GM12878 (cell line): ENCODE measurements around the gene PDZD7. TPM values are rescaled to one million over a fixed set of nuclear protein-coding genes. Genes with fewer than 3 reads are reported as not detected.

Experiments used
- ATAC-seq: fragments of 200-7000 bp; cut with Tn5 transposase; 3 replicates; pipeline ENCODE4 v1.9.1; 2020; ENCODE audit warnings: mild to moderate bottlenecking, moderate library complexity
- BruUV-seq: library from RNA; stranded (reverse); fragments of 400-500 nt; replicated peaks from 2 replicates; lab custom pipeline; 2021; lab: Mats Ljungman, UMichigan
- CTCF ChIA-PET: fragments of 300-600 bp; sonication (Branson Sonifier 250); formaldehyde crosslinking; extraction: SDS; loops from one replicate; lab custom pipeline; 2021; ENCODE audit warnings: inconsistent platforms; lab: Yijun Ruan, JAX
- POLR2A ChIA-PET: fragments of 350-600 bp; formaldehyde crosslinking; extraction: SDS; loops from one replicate; lab custom pipeline; 2021; ENCODE audit warnings: inconsistent platforms; lab: Charles Lee
- RAD21 ChIA-PET: fragments of 300-600 bp; sonication (Branson Sonifier 250); formaldehyde crosslinking; loops from one replicate; lab custom pipeline; 2023; ENCODE audit warnings: antibody characterized with exemption; ENCODE audit not compliant: unreplicated experiment; lab: Charles Lee
- SMC1A ChIA-PET: fragments of 300-600 bp; sonication (Branson Sonifier 250); formaldehyde crosslinking; loops from one replicate; lab custom pipeline; 2023; ENCODE audit not compliant: unreplicated experiment, uncharacterized antibody; lab: Charles Lee
- DNase-seq: peaks from one replicate; pipeline ENCODE4 v3.0.0-alpha.2; 2011; ENCODE audit warnings: low read depth, low spot score
- FAIRE-seq: peaks from 3 replicates; lab custom pipeline; 2011; peaks lifted over from hg19 to GRCh38; lab: Jason Lieb, UNC
- H2AFZ ChIP-seq: 2 replicates; pipeline ENCODE4 v1.6.0; 2011; ENCODE audit warnings: low read depth, low read length, control low read depth; ENCODE audit not compliant: control insufficient read depth
- H3K27ac ChIP-seq: 2 replicates; pipeline ENCODE4 v1.5.1; 2011; ENCODE audit warnings: control low read depth; ENCODE audit not compliant: control insufficient read depth, insufficient read depth
- H3K27me3 ChIP-seq, 2 experiments: replicated peaks in 1 of 2; 2 replicates each; pipeline versions ENCODE4 v1.6.0 to v1.6.1; 2011; ENCODE audit warnings: low read length in 1 of 2; ENCODE audit not compliant: control insufficient read depth in 2 of 2, insufficient read depth in 2 of 2
- H3K36me3 ChIP-seq, 2 experiments: 2 replicates each; pipeline ENCODE4 v1.5.1; 2011; ENCODE audit warnings: low read length in 1 of 2; ENCODE audit not compliant: control insufficient read depth in 2 of 2, insufficient read depth in 2 of 2
- H3K4me1 ChIP-seq: 2 replicates; pipeline ENCODE4 v1.6.1; 2011; ENCODE audit warnings: mild to moderate bottlenecking, low read length, moderate library complexity, mixed read lengths; ENCODE audit not compliant: control insufficient read depth, insufficient read depth
- H3K4me2 ChIP-seq: 2 replicates; pipeline ENCODE4 v1.6.0; 2011; ENCODE audit warnings: control low read depth; ENCODE audit not compliant: control insufficient read depth, insufficient read depth
- H3K4me3 ChIP-seq: fragments of 200-600 bp; sonication (generic); 2 replicates; pipeline ENCODE4 v1.5.1; 2016
- H3K79me2 ChIP-seq: 2 replicates; pipeline ENCODE4 v1.6.0; 2011; ENCODE audit warnings: low read length; ENCODE audit not compliant: control insufficient read depth, insufficient read depth
- H3K9ac ChIP-seq: 2 replicates; pipeline ENCODE4 v1.8.0; 2011; ENCODE audit warnings: low read length, control low read depth, mixed read lengths; ENCODE audit not compliant: control insufficient read depth, insufficient read depth
- H3K9me3 ChIP-seq: replicated peaks from 3 replicates; pipeline ENCODE4 v1.5.1; 2011; ENCODE audit warnings: mild to moderate bottlenecking, low read length; ENCODE audit not compliant: control insufficient read depth, insufficient read depth
- H4K20me1 ChIP-seq: 2 replicates; pipeline ENCODE4 v1.6.0; 2011; ENCODE audit not compliant: control insufficient read depth, insufficient read depth
- BCL11A ChIP-seq: IDR thresholded peaks from 2 replicates; pipeline ENCODE4 v1.6.1; 2011; ENCODE audit warnings: low read depth, low read length
- CHD1 ChIP-seq: IDR thresholded peaks from 2 replicates; pipeline ENCODE4 v1.6.1; 2012; ENCODE audit warnings: low read depth, low read length, improper control_type of control experiment
- DPF2 ChIP-seq: fragments of 450-650 bp; IDR thresholded peaks from 2 replicates; pipeline ENCODE4 v1.6.1; 2017; ENCODE audit warnings: mild to moderate bottlenecking
- KLF5 ChIP-seq: fragments of 450-650 bp; IDR thresholded peaks from 2 replicates; pipeline ENCODE4 v1.6.1; 2014; ENCODE audit warnings: mild to moderate bottlenecking; ENCODE audit not compliant: partially characterized antibody
- NFXL1 ChIP-seq: fragments of 450-650 bp; IDR thresholded peaks from 2 replicates; pipeline ENCODE4 v1.6.1; 2017; ENCODE audit warnings: antibody characterized with exemption, mild to moderate bottlenecking, borderline replicate concordance
- NR2F1 ChIP-seq: fragments of 450-650 bp; conservative IDR thresholded peaks from 2 replicates; pipeline ENCODE4 v1.6.1; 2017; ENCODE audit warnings: mild to moderate bottlenecking
- RAD51 ChIP-seq: fragments of 450-650 bp; IDR thresholded peaks from 2 replicates; pipeline ENCODE4 v1.6.1; 2016; ENCODE audit warnings: moderate library complexity, mild to moderate bottlenecking, inconsistent platforms
- RELB ChIP-seq: fragments of 450-650 bp; IDR thresholded peaks from 2 replicates; pipeline ENCODE4 v1.6.1; 2017; ENCODE audit warnings: low read depth, mild to moderate bottlenecking, moderate library complexity
- RUNX3 ChIP-seq: IDR thresholded peaks from 2 replicates; pipeline ENCODE4 v1.6.1; 2012; ENCODE audit warnings: low read length, inconsistent platforms
- SKIL ChIP-seq: fragments of 450-650 bp; IDR thresholded peaks from 2 replicates; pipeline ENCODE4 v1.6.1; 2017; ENCODE audit warnings: mild to moderate bottlenecking, low read depth, inconsistent platforms; ENCODE audit not compliant: poor library complexity, severe bottlenecking
- SREBF2 ChIP-seq: IDR thresholded peaks from 2 replicates; pipeline ENCODE4 v1.6.1; 2012; ENCODE audit warnings: mild to moderate bottlenecking, low read length
- ZNF207 ChIP-seq: fragments of 450-650 bp; IDR thresholded peaks from 2 replicates; pipeline ENCODE4 v1.6.1; 2014; ENCODE audit warnings: antibody characterized with exemption, mild to moderate bottlenecking, borderline replicate concordance
- WGBS: methylation state at CpG from one replicate; pipeline ENCODE4 v1.1.6; 2016; ENCODE audit warnings: low lambda C conversion rate; ENCODE audit not compliant: insufficient replicate concordance, insufficient coverage; ENCODE audit errors: missing lambda C conversion rate; 5-methylcytosine and 5-hydroxymethylcytosine counted together
- in situ Hi-C: fragments of 300-500 bp; cut with MboI; formaldehyde crosslinking; loops from 9 replicates; pipeline ENCODE4 v1.14.3; 2018; ENCODE audit warnings: mixed read lengths
- intact Hi-C: fragments of 100-400 bp; cut with micrococcal nuclease; formaldehyde crosslinking; loops from one replicate; pipeline ENCODE4 v1.14.2; 2022; ENCODE audit not compliant: unreplicated experiment
- polyA plus RNA-seq, 11 experiments: library from polyadenylated mRNA; depleted of rRNA in 4 of 11; unstranded in 6 of 11; stranded (reverse) in 5 of 11; fragments of >200 nt; fragmentation: Nextera tagmentation in 4 of 11; fragmentation: Illumina TruSeq in 1 of 11; extraction: Ambion mirVana in 4 of 11; extraction: Trizol in 1 of 11; gene quantifications; 1 replicate in 1 of 11; 2 replicates in 10 of 11; pipeline versions ENCODE4 v1.2.1 to v1.2.3, GENCODE V29; 2011 to 2016; ENCODE audit warnings: inconsistent platforms in 2 of 11, missing spikeins in 2 of 11, low read depth in 1 of 11
- total RNA-seq, 4 experiments: library from RNA; depleted of rRNA in 3 of 4; stranded (reverse); fragments of >200 nt in 3 of 4; fragmentation: Illumina TruSeq in 1 of 4; extraction: Trizol in 1 of 4; gene quantifications; 2 replicates each; pipeline versions ENCODE4 v1.2.1 to v1.2.3, GENCODE V29; 2013 to 2021

The PDZD7 gene
- total and polyA plus RNA-seq, 10 of the 15 experiments (the other 5 are each of a cell fraction or from before 2014, with no cell fraction given): 0.01 to 0.20 (median 0.03) TPM; not detected in 7

DNA sequence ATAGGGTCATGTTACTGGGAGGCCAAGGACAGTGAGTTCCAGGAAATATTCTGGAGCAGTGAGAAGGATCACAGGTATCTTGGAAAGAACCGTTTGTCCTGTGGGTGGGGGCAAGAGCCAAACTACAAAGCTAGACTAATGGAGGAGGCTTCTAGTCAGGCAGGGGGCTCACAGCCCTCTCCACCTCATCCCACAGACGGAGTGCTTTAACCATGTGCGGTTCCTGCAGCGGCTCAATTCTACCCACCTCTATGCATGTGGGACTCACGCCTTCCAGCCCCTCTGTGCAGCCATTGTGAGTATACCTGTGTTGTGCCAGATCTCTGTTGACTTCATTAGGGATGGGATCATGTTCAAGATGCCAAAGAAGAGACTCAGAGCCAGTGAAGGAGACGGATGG is 53.5 kb downstream of the PDZD7 start:
- no peaks in the 10 kb centered on the region for H3K79me2 ChIP-seq
- no peak overlapping the region for H3K4me2 ChIP-seq
- no peak overlapping the region for H2AFZ ChIP-seq
- H3K9ac ChIP-seq: no peak overlapping the region
- H3K36me3 ChIP-seq: peaks cover 0 to 3% of the 10 kb centered on the region in 2 experiments; a peak in 2 of 4 replicates
- H3K9me3 ChIP-seq: no peaks in the 10 kb centered on the region
- TF ChIP-seq ZNF207 (no peak), KLF5 (no peak), SKIL (no peak), NFXL1 (no peak), RELB (no peak), RAD51 (no peak), NR2F1 (no peak), BCL11A (no peak), CHD1 (no peak), DPF2 (no peak), RUNX3 (no peak), SREBF2 (no peak)
- in situ Hi-C loops: no loop called here
- FAIRE-seq (no peak), DNase-seq (no peak), ATAC-seq (no peak)
- no peaks in the 10 kb centered on the region for H4K20me1 ChIP-seq
- H3K27ac ChIP-seq: no peak overlapping the region
- POLR2A ChIA-PET: no interaction called here
- no peak overlapping the region for H3K4me3 ChIP-seq
- RAD21 ChIA-PET: no interaction called here
- H3K4me1 ChIP-seq: no peaks in the 10 kb centered on the region
- intact Hi-C loops: no loop called here
- H3K27me3 ChIP-seq: no peaks in the 10 kb centered on the region
- WGBS: 85% methylated on average over 6 of the region's 6 CpGs
- SMC1A ChIA-PET: no interaction called here
- CTCF ChIA-PET: no interaction called here
- no TSS peak for BruUV-seq
